GM12874 (cell line): ENCODE measurements around the gene SNHG17.

Experiments used
- CTCF ChIP-seq: IDR thresholded peaks from 2 replicates; pipeline ENCODE4 v1.5.1; 2011; ENCODE audit warnings: low read depth, mild to moderate bottlenecking, control low read depth, low read length, moderate library complexity; ENCODE audit not compliant: insufficient read depth

SNHG17 gene

GRCh38 chr20:38429301-38429700, 5.8 kb downstream of the SNHG17 start:
- no peak for TF ChIP-seq CTCF

- TF ChIP-seq CTCF, result no peak
Observed at GRCh38 chr20:38428800-38429199, 6.3 kb downstream of the SNHG17 start.

DNA sequence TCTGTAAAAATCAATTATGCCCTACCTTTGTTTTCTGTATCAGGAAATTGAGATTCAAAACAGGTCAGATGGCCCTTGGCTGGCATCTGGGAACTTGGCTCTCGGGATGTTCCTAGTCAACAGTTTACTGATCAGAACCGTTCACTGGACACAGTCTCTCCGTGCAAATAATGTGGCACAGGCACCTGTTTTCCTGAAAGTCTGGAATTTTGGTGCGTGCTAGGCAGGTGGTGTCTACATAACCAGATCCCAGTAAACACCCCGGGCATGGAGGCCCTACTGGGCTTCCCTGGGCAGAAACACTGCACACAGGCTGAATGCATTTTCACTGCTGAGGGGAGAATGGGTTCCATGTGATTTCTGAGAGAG, 7.5 kb downstream of the SNHG17 start:
- TF ChIP-seq CTCF, result no peak

DNA sequence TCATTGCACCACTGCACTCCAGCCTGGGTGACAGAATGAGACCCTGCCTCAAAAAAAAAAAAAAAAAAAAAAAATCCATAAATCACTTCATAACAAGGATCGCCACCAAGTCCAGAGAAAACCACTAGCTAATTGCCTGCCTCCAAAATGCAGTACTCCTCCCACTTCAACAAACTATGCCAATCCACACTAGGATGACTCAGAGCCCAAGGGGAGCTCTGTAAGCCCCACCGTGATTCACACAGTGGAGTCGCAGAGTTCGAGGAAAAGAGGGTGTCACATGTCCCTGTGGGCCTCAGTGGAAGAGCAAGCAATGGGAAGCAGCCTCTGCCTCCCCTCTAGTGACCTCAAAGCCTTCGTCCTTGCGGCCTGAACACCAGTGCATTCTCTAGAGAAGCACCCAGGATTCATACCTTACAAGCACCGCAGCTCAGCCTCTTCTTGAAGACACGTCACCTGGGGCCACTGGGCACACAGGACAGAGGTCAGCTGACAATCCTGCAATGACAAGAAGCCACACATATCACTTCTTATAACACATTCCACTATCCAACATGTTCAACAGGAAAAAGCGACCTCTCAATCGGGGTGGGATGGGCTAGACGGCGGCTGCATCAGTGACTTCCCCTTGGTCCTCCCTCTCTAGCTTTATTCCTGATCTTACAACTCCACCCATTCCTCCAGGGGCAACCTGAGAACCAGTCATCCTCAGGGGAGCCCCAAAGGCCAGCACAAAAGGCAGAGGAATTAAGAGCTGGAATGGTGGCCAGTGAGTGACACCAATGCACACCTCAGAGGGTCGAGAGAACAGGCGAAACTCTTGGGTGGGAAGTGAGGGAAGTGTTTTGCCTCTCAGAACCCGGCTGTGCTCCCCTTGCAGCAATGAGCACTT, 8.9 kb downstream of the SNHG17 start:
- TF ChIP-seq CTCF, result no peak

DNA sequence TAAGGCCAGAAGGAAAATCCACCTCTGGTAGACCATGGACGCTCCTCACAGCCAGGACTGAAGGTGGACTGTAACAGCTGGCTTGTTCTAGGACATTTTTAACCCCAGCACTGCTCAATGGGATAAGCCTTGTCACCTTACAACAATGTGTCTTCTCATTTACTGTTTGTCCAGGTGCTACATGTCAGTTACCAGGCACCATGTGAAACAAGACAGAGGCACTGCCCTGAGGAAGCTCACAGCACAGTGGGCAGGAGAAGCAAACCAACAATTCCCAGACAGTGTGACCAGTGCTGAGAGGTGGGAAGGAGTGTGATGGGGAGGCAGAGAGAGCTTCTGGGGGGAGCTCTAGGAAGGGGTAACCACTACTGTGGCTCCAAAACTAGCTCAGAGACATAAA, 10.7 kb downstream of the SNHG17 start:
- no peak for TF ChIP-seq CTCF

GRCh38 chr20:38423541-38423940, 11.6 kb downstream of the SNHG17 start:
- no peak for TF ChIP-seq CTCF

- TF ChIP-seq CTCF, result no peak
Observed at GRCh38 chr20:38421915-38422314, 13.2 kb downstream of the SNHG17 start.
